Ishikawa (cell line): ENCODE data around the gene SKAP1.

ENCODE experiments used
- CEBPB ChIP-seq: IDR thresholded peaks from 2 replicates; pipeline ENCODE4 v1.6.1; 2012
- CREB1 ChIP-seq: IDR thresholded peaks from 2 replicates; pipeline ENCODE4 v1.6.1; 2012; ENCODE audit warnings: low read depth
- EGR1 ChIP-seq: IDR thresholded peaks from 2 replicates; pipeline ENCODE4 v1.6.1; 2012
- EP300 ChIP-seq: IDR thresholded peaks from 2 replicates; pipeline ENCODE4 v1.6.1; 2012; ENCODE audit warnings: borderline replicate concordance
- FOXM1 ChIP-seq: IDR thresholded peaks from 2 replicates; pipeline ENCODE4 v1.6.1; 2012; ENCODE audit warnings: low read depth, borderline replicate concordance
- NFIC ChIP-seq: IDR thresholded peaks from 2 replicates; pipeline ENCODE4 v1.6.1; 2012
- RAD21 ChIP-seq: IDR thresholded peaks from 2 replicates; pipeline ENCODE4 v1.6.1; 2012; ENCODE audit warnings: low read depth
- REST ChIP-seq: IDR thresholded peaks from 2 replicates; pipeline ENCODE4 v1.6.1; 2012; ENCODE audit warnings: low read depth, mild to moderate bottlenecking
- TAF1 ChIP-seq: IDR thresholded peaks from 2 replicates; pipeline ENCODE4 v1.6.1; 2012; ENCODE audit warnings: low read depth, mild to moderate bottlenecking
- TCF12 ChIP-seq: IDR thresholded peaks from 2 replicates; pipeline ENCODE4 v1.6.1; 2012; ENCODE audit warnings: low read depth
- TEAD4 ChIP-seq: IDR thresholded peaks from 2 replicates; pipeline ENCODE4 v1.6.1; 2012
- USF1 ChIP-seq: IDR thresholded peaks from 2 replicates; pipeline ENCODE4 v1.6.1; 2012
- YY1 ChIP-seq: IDR thresholded peaks from 2 replicates; pipeline ENCODE4 v1.6.1; 2012; ENCODE audit warnings: low read depth
- ZBTB7A ChIP-seq: IDR thresholded peaks from 2 replicates; pipeline ENCODE4 v1.6.1; 2012; ENCODE audit warnings: low read depth
- TF ChIP-seq, protein P1 (sequence below): IDR thresholded peaks from 2 replicates; pipeline ENCODE4 v1.6.1; 2012

SKAP1 gene

DNA sequence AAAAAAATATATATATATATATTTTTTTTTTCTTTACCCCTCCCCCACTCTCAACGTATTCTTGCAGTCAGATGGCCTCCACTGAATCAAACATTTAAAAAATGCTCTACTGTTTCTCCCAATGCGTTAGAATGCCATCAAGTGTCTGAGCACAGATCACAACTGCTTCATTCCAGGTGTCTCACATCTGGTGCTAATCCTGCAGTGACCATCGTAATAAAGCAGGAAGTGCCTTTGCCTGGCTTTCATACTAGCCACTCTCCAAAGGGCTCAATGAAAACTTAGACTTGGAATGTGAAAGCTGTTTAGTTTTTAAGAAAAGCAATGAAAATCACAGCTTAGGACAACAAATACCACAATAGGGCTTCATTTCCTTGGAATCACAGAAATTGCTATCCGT is 37.2 kb downstream of the SKAP1 start:
- no peak for TF ChIP-seq REST
- TF ChIP-seq FOXM1: no peak
- no peak for TF ChIP-seq YY1
- no peak for TF ChIP-seq TEAD4
- no peak for TF ChIP-seq ZBTB7A
- no peak for TF ChIP-seq CEBPB
- no peak for TF ChIP-seq TCF12
- no peak for TF ChIP-seq TAF1
- TF ChIP-seq NFIC: no peak
- TF ChIP-seq EP300: no peak
- no peak for TF ChIP-seq USF1
- TF ChIP-seq CREB1: no peak
- TF ChIP-seq RAD21: no peak
- TF ChIP-seq EGR1: no peak
- TF ChIP-seq, protein P1, sequence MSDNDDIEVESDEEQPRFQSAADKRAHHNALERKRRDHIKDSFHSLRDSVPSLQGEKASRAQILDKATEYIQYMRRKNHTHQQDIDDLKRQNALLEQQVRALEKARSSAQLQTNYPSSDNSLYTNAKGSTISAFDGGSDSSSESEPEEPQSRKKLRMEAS: no peak

DNA sequence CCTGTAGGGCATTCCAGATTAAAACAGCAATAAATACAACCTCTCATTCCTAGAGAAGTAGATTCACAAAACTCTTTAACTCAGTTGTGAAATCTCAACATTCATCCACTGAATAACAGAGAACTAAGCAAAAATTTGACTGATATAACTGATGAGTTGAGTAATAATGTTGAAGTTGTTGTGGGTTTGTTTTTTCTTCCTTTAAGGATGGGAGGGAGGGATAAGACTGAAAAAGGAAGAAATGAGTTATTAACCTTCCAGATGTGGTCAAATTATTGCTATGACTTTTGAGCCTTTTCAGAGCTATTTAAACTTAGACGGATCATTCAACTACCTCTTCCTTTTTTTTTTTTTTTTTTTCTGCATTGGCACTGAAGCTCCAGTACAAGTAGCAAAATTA is 38.6 kb downstream of the SKAP1 start:
- TF ChIP-seq ZBTB7A (no peak), RAD21 (no peak), REST (no peak), TEAD4 (no peak), FOXM1 (no peak), CEBPB (no peak), EP300 (no peak), TCF12 (no peak), YY1 (no peak)
- TF ChIP-seq, protein P1: no peak

DNA sequence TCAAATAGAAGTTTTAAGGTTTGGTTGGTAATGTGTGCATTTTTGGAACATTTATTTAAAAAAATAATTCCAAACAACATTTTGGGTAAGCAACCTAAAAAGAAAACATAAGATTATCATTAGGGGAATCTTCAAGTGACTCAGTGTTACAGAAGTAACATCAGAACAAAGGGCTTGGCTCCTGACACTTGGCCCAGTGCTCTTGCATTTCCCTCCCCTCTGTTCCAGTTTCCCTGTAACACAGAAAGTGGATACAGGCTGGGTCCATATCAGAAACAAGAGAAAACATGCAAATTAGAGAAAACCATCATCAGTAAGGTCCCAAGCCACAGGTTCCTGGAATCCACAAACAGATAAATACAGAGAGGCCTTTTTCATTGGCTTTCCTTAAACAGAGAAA is 40.1 kb downstream of the SKAP1 start:
- no peak for TF ChIP-seq FOXM1
- TF ChIP-seq TEAD4: no peak

- TF ChIP-seq CEBPB (no peak), RAD21 (no peak), USF1 (no peak), FOXM1 (no peak), EP300 (no peak), EGR1 (no peak), TAF1 (no peak), CREB1 (no peak), TCF12 (no peak), REST (no peak), NFIC (no peak), ZBTB7A (no peak), YY1 (no peak), TEAD4 (no peak)
- TF ChIP-seq, protein P1: no peak
Observed at GRCh38 chr17:48388955-48389743, 40.9 kb downstream of the SKAP1 start.

GRCh38 chr17:48386826-48387225 is 43.2 kb downstream of the SKAP1 start:
- TF ChIP-seq TEAD4: no peak
- TF ChIP-seq ZBTB7A: no peak
- no peak for TF ChIP-seq CEBPB
